GM19468 (cell line): ENCODE measurements around the gene FYCO1.
A peak's percentile ranks its signal among the peaks of the same experiment; 100 is the strongest.
"Not testable (repeated sequence)": the region's sequence is repeated elsewhere in the genome, so short reads cannot be mapped to it uniquely, and the experiment has no call there.

Experiments used
- ATAC-seq: cut with Tn5 transposase; IDR thresholded peaks from one replicate; pipeline ENCODE4 v1.9.1; 2021; ENCODE audit warnings: mild to moderate bottlenecking, moderate library complexity, moderate number of reproducible peaks; ENCODE audit not compliant: unreplicated experiment; ENCODE audit errors: extremely low read depth

Gene FYCO1

DNA sequence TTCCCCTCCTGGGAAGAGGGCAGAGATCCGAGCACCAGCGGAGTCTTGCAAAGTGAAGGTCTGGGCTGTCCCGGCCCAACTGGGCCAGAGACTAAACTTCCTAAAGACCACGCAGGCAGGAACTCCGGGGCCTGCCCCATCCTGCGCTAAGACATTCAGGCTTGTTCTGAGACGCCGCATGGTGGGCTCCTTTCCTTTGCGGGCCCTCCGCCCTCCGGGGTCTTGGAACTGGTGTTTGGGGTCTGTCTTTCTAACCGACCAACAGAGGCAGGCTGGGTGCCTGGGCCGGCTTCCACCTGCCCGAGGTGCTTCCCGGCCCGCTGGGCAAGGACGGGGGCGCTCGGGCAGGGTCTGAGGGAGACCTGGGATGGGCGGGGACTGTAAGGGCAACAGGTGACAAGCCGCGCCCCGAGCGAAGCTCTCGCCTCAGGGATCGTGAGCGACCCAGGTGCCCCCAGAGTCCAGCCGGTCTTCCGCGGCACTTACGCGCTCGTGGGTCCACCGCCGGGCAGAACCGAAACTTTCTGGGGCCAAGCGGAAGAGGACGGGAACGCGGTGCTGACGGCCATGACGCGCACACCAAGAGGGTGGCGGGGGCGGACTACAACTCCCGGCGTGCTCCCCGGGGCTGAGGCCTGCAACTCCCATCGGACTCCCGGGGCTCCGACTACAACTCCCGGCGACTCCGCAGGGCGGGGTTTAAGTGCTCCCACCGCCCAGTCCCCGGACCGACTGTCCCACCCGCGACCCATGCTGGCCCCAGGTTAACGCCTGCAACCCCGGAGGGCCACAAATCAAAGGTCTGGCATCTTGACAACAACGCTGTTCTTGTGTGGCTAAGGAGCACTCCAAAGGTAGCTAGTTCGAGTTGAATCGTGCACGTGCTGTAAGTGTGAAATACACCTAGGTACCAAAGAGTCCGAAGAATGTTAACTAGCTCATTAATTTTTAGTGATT lies at the start of gene FYCO1:
Gene FYCO1, minus strand, starts transcription at position 589 of the 957 bp plus-strand sequence. CDS start 10,914 bp downstream, outside the sequence.
- ATAC-seq, result peak; percentile 65

DNA sequence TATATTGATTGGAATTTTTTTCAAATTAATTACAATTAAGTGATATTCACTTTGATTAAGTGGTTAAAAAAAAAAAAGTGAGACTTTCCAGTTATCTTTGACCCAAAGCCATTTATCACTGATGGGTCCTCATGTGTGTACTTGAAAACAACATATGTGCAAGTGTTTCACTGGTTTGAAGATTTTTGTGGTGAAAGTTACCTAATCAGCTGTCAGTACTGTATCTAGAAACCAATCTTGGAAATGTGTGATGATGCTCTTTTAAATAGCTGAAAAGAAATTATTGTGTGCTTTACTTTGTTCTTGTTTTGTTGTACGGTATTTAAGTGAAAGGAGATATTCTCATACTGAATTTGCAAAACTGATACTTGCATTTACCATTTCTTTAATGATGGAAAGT lies 43.3 kb upstream of the FYCO1 start:
- ATAC-seq, result no peak

DNA sequence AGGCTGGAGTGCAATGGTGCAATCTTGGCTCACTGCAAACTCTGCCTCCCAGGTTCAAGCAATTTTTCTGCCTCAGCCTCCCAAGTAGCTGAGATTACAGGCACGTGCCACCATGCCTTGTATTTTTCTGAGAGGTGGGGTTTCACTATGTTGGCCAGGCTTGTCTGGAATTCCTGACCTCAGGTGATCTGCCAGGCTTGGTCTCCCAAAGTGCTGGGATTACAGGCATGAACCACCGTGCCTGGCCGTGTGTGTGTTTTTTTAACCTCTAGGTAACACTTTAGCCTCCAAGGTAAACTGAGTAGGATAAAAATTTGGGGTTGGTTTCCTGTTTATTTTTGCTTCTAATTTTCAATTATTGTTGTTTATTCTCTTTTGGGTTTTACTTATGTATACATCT lies 42.4 kb upstream of the FYCO1 start:
- not testable (repeated sequence) for ATAC-seq

DNA sequence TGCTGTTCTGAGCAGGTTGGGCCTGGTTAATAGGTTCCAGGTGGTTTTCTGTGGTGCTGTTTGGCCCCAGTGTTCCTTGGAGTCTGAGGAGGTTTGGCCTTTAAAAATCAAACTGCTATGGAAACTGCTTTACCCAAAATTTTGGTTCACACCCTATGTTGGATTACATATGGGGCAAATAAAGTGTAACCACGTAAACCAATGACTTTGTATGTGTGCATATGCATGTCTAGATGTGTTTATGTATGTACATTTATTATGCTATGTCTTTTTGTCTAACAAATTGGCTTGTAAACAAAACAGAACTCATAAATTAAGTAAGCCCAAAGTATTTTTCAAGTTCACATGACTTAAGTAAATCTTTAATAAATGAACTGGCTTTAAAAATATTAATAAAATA lies 40.6 kb upstream of the FYCO1 start:
- no peak for ATAC-seq

DNA sequence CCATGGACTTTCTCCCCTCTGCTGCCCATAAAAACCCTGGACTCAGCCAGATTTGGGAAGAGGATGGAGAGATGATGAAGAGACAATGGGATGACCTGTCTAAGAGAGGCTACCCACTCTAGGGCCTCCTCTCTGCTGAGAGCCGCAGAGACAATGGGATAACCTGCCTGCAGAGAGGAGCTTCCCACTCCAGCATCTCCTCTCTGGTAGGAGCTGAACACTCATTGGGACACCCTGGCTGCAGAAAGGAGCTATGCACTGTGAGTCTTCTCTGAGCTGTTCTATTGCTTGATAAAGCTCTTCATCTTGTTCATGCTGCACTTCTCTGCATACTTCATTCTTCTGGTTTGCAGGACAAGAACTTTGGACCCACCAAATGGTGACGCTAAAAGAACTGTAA lies 36.1 kb upstream of the FYCO1 start:
- ATAC-seq, result no peak

DNA sequence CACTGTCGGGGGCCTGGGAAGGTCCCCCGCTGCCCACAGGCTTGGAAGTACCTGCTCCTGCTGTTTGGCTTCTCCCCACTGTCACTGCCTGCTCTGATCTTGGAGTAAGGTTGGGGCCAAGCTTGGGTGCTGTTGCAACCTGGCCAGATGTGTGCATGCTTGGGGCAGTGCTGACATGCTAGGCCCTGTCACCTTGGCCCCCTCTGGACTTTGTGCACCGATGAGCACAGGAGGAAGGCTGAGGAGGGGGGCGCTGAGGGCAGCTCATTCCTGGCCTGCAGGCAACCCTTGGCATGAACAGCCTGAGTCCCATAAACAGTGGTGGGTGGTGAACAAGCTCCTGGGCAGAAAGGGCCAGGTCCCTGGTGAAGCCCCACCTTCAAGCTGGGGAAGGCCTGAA lies 35.6 kb upstream of the FYCO1 start:
- ATAC-seq, result no peak

DNA sequence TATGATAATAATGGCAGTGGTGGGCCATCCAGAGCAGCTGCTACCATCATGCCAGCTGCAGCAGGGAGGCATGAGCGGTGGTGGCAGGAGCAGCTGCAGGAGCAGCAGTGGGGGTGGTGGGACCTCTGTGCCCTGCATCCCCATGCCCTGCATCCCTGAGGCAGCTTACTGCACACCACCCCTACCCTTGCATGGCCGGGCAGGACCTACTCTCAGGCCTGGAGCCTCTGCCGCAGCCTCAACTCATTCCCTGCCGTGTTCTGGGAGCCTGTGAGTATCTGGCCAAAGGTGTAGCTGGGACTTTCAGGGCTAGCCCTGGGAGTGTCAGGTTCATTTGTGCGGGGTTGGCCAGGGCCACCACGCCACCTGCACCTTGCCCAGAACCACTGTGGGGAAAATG lies 35.0 kb upstream of the FYCO1 start:
- no peak for ATAC-seq

DNA sequence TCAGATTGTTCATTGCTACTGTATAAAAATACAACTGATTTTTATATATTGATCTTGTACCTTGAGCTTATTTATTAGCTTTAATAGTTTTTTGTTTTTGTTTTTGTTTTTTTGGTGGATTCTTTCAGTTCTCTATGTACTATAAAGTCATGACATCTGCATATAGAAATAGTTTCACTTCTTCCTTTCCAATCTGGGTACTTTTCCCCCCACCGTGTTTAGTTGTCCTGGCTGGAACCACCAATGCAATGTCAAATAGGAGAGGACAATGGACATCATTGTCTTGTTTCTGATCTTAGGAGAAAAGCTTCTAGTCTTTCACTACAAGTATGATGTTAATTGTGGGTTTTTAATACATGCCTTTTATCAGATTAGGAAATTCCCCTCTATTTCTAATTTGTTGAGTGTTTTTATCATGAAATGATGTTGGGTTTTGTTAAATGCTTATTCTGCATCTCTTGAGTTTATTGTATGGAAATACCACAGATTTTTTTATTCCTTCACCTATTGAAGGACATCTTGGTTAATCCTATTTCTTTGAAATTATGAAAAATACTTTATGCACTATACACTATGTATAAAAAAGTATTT lies 34.4 kb upstream of the FYCO1 start:
- no peak for ATAC-seq

DNA sequence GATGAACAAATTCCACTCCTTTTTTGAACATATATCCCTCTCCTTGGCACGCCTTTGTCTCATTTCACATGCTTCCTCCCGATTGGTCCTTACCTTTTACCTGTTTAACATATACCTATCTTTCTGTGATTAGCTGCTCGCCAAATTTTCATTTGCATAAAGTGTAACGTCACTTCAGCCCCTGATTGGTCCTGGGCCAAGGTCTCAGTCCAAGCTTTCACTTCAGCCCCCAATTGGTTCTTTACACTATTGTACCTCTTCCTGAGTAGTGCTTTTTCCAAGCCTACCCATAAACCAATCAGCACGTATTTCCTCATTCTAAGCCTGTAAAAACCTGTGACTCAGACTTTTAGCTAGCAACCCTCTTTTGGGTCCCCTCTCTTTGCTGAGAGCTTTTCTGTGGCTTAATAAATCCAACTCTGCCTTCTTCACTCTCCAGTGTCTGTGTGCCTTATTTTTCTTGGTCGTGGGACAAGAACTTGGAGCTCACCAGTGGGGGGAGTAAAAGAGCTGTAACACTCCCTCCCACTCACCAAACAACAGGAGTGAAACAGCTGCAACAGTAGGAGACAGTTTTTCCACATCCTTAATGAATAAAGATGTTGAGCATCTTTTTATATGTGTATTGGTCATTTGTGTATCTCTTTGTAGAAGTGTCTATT lies 32.2 kb upstream of the FYCO1 start:
- no peak for ATAC-seq

DNA sequence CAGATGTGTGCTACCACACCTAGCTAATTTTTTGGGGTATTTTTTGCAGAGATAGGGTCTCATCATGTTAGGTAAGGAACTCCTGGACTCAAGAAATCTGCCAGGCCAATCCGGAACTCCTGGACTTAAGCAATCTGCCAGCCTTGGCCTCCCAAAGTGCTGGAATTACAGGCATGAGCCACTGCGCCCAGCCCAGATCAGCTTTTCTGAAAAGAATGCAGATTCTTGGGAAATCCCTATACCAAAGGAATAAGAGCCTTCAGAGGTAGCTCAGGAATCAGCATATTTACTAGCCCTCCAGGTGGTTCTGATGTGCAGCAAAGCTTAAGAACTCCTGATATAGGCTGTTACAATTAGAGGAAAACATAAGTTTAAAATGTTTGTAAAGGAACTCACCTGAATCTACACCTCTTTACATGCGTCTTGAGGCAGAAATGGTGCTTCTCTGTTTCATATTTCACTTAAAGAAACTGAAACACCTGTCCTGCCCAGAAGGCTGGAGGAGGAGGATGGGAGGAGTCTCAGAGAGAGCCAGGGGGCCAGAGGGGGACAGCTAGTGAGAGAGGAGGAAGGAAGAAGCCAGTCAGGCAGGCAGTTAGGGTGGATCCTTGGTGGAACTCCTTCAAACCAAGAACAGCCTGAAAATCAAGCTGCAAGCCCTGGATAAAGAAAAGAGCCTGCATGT lies 31.5 kb upstream of the FYCO1 start, which contains the start of gene XCR1:
Gene XCR1, minus strand, starts transcription at position 463 of the 685 bp plus-strand sequence. CDS start 5,536 bp downstream, outside the sequence.
- no peak for ATAC-seq

DNA sequence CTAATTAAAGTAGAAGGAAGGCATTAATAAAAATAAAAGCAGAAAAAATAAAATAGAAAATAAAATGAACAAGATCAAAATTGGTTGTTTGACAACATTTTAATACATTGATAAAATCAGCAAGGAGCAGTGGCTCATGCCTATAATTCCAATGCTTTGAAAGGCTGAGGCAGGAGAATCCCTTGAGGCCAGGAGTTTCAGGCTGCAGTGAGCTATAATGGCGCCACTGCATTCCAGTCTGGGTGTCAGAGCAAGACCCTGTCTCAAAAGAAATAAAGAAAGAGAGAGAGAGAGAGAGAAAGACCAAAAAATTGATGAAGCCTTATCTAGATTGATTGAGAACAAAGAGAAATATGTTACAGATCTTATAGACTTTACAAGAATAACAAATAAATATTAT lies 29.5 kb upstream of the FYCO1 start:
- ATAC-seq, result no peak

DNA sequence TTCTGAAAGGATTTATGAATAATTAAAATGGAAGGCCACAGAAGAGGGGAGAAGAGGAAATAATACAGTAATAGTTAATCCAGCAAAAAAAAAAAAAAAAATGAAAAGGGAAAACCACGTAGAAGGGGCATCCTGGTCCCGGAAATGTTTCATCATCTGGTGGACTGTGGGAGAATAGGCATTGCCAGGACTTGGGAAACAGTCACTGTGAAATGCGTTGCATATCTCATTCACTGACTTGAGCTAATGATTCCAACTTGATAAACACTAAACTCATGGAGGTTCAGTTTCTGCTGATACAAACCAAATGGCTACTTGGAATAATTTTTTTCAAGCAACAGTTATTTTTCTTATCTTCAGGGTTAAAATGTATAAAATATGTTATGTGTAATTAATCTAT lies 28.5 kb upstream of the FYCO1 start:
- no peak for ATAC-seq

DNA sequence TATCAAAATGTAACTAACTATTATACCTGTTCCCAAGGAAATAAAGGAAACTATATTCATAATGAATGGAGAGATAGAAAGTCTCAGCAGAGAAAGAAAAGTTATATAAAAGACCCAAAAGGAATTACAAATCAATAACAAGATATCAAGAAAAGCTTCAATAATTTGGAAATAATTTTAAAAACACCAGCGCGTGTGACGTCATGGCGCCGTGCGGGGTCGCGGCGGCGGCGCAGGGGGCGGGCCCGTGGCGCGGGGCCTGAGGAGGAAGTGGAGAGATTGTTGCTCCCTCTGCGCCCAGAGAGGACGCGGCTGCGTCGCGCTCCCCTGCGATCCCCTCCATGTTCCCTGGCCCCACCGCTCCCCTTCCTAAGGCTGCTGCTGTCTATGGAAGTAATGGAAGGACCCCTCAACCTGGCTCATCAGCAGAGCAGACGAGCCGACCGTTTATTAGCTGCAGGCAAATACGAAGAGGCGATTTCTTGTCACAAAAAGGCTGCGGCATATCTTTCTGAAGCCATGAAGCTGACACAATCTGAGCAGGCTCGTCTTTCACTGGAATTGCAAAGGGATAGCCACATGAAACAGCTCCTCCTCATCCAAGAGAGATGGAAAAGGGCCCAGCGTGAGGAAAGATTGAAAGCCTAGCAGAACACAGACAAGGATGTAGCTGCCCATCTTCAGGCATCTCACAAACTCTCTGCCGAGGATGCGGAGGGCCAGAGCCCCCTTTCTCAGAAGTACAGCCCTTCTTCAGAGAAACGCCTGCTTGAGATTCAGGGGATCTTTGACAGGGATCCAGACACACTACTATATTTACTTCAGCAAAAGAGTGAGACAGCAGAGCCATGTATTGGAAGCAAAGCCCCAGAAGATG lies 27.5 kb upstream of the FYCO1 start:
- ATAC-seq, result no peak

DNA sequence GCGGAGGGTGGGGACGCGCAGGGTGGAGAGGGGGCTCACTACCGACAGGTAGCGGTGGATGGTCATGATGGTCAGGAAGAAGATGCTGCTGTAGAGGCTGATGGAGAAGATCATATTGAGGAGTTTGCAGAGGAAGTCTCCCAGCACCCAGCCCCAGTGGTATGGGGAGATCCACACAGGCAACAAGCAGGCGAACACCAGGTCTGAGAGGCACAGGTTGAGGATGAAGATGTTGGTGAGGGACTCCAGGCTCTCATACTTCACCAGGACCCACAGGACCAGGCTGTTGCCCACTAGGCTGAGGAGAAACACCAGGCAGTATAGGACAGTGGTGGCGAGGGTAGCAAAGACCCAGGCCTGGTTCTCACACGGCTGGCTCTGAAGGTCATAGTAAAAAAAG lies 25.9 kb upstream of the FYCO1 start:
- no peak for ATAC-seq

DNA sequence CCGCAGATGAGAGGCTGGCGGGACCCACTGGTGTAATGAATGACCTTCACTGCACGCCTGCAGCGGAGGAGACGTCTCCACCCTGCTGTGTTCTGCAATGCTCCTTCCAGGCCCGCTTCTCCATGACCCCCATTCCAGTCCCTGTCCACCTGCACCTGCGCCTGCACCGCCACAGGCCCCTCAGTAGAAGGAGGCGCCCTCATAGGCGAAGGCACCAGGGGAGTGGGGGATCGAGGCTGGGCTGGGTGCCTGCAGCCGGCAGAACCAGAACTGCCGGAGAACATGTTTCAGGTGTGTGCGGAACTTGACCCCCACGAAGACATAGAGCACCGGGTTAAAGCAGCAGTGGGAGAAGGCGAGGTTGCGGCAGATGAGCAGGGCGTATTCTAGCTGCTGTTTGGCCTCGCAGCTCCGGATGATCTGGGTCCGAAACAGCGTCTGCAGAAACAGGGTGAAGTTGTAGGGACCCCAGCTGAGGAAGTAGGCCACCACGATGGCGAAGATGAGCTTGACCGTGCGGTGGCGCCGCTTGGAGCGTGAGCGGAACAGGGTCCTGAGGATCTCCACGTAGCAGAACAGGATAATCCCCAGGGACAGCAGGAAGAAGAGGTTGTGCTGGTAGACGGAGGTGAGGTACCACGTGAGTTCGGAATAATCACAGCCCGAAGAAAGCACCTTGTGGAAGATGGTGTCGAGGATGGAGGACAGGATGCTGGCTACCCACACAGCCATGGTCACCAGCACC lies 25.3 kb upstream of the FYCO1 start:
- no peak for ATAC-seq

DNA sequence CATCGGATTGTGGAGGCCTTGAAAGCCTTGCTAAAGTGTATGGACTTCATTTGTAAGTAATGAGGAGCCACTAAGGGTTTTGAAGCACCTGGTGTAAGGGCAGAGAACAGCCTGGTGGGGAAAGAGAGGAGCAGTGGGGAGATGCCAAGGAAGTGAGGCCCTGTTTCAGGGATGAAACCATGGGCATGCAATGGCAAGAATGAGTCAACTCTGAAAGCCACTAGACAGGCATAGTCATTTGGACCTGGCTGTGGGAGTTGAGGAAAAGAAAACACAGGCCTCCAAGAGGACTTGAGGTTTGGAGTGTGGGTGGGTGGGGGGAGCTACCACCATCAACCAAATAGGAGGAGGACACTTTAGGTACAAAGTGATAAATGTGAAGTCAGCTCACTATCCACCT lies 24.1 kb upstream of the FYCO1 start:
- ATAC-seq, result no peak

DNA sequence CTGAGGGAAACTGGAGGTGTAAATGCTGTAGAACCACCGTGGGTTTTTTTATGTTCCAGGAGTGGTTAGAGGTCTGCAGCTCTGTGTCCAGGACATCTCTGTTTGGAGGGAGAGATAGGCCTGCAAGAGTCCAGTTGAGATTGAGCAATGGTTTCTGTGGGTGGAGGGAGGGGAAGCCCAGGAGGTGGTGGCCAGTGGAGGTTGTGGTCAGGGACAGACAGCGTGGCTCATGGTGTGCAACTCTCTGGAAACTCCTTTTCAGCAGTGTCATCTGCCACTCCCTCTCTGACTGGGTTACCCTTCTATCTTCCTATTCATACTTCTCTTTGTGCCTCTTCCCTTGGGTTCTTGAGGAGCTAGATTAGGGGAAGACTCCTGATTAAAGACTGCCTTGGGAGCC lies 22.1 kb upstream of the FYCO1 start:
- ATAC-seq, result no peak

DNA sequence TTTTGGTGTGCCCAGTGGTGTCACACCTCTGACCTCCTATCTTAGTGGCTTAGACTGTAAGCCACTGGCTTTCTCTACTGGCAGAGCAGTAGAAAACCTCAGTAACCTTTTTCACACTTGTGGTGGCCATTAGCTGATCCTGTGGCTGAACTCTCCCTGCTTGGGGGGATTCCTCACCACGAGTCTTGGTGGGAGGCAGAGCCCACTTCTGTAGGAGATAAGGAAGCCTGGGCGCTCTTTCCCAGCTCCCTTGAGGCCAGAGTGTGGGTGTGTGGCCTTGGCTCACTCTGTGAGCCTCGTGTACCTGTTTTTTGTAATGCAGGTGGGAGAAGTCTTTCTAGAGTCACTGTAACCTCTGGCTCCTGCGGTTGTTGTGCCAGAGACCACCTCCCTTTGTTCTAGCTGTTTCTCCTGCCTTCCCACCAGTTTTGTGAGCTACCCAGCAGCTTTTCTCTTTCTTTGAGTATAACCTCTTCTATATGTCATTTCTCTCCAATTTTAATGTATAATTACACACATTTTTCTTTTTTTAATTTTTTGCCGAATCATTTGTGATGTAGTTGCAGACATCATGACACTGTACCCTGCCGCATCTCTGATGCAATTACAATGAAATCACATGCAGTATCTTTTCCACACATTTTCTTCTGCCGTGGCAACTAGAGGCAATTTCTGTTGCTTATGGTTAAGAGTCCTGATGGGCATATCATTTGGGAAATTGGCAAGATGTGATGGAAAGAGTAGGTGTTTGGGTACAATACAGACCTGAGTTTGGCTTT lies 17.9 kb upstream of the FYCO1 start:
- no peak for ATAC-seq
